ENCODE measurements around the gene AREL1.
A peak's percentile ranks its signal among the peaks of the same experiment; 100 is the strongest.
"Not testable (repeated sequence)": the region's sequence is repeated elsewhere in the genome, so short reads cannot be mapped to it uniquely, and the experiment has no call there.

Gene AREL1

GRCh38 chr14:74712499-74713394 is at the start of gene AREL1, which contains the start of gene FCF1:
TSS of gene AREL1 (minus strand) at chr14:74713080. CDS start at chr14:74685615, 27,465 bp downstream.
TSS of gene FCF1 (plus strand) at chr14:74713144. CDS start at chr14:74713198, 54 bp downstream.
- peak; percentile 86 for DNase-seq (ENCODE audit: low spot score)

- not testable (repeated sequence) for DNase-seq (ENCODE audit: low spot score)
Measured at GRCh38 chr14:74758505-74758904, 45.6 kb upstream of the AREL1 start.

- DNase-seq (ENCODE audit: low spot score), result no peak
Measured at GRCh38 chr14:74756326-74756725, 43.4 kb upstream of the AREL1 start.

GRCh38 chr14:74754899-74755298 is 42.0 kb upstream of the AREL1 start:
- no peak for DNase-seq (ENCODE audit: low spot score)

- no peak for DNase-seq (ENCODE audit: low spot score)
Measured at GRCh38 chr14:74754157-74754556, 41.3 kb upstream of the AREL1 start.

GRCh38 chr14:74747237-74747636 is 34.4 kb upstream of the AREL1 start:
- no peak for DNase-seq (ENCODE audit: low spot score)

GRCh38 chr14:74739293-74740030 is 26.6 kb upstream of the AREL1 start:
- no peak for DNase-seq (ENCODE audit: low spot score)

GRCh38 chr14:74737753-74738325 is 25.0 kb upstream of the AREL1 start:
- DNase-seq (ENCODE audit: low spot score), result no peak

GRCh38 chr14:74735125-74735524 is 22.2 kb upstream of the AREL1 start:
- DNase-seq (ENCODE audit: low spot score), result no peak

- no peak for DNase-seq (ENCODE audit: low spot score)
Measured at GRCh38 chr14:74733221-74733620, 20.3 kb upstream of the AREL1 start.

- DNase-seq (ENCODE audit: low spot score), result no peak
Measured at GRCh38 chr14:74732387-74732786, 19.5 kb upstream of the AREL1 start.

GRCh38 chr14:74723134-74723533 is 10.3 kb upstream of the AREL1 start:
- DNase-seq (ENCODE audit: low spot score), result no peak

GRCh38 chr14:74720526-74720925 is 7.6 kb upstream of the AREL1 start:
- no peak for DNase-seq (ENCODE audit: low spot score)

- DNase-seq (ENCODE audit: low spot score), result no peak
Measured at GRCh38 chr14:74713395-74713735, 485 bp upstream of the AREL1 start.

GRCh38 chr14:74711651-74712050 is 1.2 kb downstream of the AREL1 start:
- no peak for DNase-seq (ENCODE audit: low spot score)

GRCh38 chr14:74710480-74710879 is 2.4 kb downstream of the AREL1 start:
- DNase-seq (ENCODE audit: low spot score), result no peak

- DNase-seq (ENCODE audit: low spot score), result no peak
Measured at GRCh38 chr14:74705613-74706500, 7.0 kb downstream of the AREL1 start.

GRCh38 chr14:74704656-74705055 is 8.2 kb downstream of the AREL1 start:
- no peak for DNase-seq (ENCODE audit: low spot score)

- DNase-seq (ENCODE audit: low spot score), result no peak
Measured at GRCh38 chr14:74703043-74703442, 9.8 kb downstream of the AREL1 start.

GRCh38 chr14:74702293-74702692 is 10.6 kb downstream of the AREL1 start:
- DNase-seq (ENCODE audit: low spot score), result no peak

- no peak for DNase-seq (ENCODE audit: low spot score)
Measured at GRCh38 chr14:74698465-74698864, 14.4 kb downstream of the AREL1 start.

- no peak for DNase-seq (ENCODE audit: low spot score)
Measured at GRCh38 chr14:74697976-74698375, 14.9 kb downstream of the AREL1 start.

Data from globus pallidus (tissue), 1 donor.